Head of caudate nucleus (tissue), 42 donors: ENCODE results near the gene DGCR2.
A peak's percentile ranks its signal among the peaks of the same experiment; 100 is the strongest.

Experiments
- DNase-seq, 42 donors: peaks; one replicate each; pipeline versions ENCODE4 v3.0.0 to v3.0.0-alpha.2; 2020 to 2021; ENCODE audit warnings: mixed read lengths in 7 of 42
- intact Hi-C: fragments of 100-400 bp; cut with DNase I; formaldehyde crosslinking; loops from one replicate; pipeline ENCODE4 v1.15.0; 2022

DGCR2 gene

GRCh38 chr22:19115628-19116027, 6.6 kb downstream of the DGCR2 start:
- intact Hi-C loops: no loop called here
- DNase-seq: peak in 27 of 42 donors; percentile 22 to 84 (median 46)

DNA sequence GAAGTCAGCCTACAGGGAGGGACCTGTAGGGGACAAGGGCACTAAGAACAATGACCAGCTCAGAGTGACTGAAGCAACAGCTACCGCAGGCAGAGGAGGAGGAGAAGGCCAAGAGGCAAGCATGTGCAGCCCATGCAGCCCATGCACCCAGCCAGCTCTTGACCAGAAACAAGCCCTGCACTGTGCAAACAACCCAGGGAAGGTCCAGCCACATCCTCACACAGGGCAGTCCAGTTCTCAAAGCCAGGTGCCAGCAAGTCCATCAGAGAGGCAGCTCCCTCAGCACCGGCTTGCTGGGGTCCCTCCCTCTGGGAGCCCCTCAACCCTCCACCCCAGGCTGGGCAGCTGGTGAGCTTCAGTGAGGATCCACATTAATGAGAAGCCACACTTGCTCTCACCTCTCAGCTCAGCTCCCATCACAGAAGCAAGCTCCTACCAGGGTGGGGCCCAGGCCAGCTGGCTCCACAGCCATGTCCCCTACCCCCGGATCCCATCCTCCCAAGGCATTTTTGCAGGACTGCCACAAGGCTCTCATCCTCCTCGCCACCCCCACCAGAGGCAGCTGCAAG, 7.1 kb downstream of the DGCR2 start:
- DNase-seq: peak in 8 of 42 donors; percentile 3 to 60 (median 22)
- intact Hi-C loops: no loop called here

DNA sequence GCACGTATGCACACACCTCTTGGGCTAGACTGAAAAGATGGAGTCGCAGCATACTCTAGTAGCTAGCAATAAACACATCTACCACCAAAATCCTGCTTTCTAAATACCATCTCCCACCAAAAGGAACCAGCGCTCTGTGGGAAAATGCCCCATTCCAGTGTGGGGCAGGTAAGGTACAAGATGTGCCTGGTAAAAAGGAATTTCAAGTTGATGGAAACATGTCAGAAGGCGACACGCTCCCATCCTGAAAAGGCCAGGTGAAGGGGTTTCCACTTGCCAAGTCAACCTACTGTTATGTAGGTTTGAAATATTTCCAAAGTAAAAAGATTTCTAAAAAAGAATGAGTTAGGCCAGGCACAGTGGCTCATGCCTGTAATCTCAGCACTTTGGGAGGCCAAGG, 8.8 kb downstream of the DGCR2 start:
- intact Hi-C loops: no loop called here
- peak in 1 of 42 donors; percentile 8 for DNase-seq

DNA sequence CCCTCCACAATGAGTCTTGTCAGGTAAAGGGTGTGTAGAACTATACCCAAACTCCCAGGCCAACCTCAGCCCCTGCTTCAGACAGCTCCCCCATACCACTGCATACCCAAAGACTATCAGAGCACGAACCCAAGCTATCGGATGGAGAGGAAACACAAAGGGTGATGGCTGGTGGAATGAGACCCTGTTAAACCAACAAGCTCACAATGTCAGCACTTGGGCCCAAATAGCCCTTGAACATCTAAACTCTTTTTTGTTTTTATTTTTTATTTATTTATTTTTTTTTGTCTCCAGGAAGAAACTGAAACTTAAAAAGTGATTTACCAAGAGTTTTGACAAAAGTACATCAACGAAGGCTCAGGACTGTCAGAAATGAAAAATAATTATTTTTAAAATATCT, 10.6 kb downstream of the DGCR2 start:
- intact Hi-C loops: no loop called here
- DNase-seq: no peak

GRCh38 chr22:19111140-19111539, 11.1 kb downstream of the DGCR2 start:
- peak in 1 of 42 donors; percentile 15 for DNase-seq
- intact Hi-C loops: no loop called here

GRCh38 chr22:19110646-19111045, 11.6 kb downstream of the DGCR2 start:
- intact Hi-C loops: no loop called here
- no peak for DNase-seq

- DNase-seq: peak in 1 of 42 donors; percentile 11
- intact Hi-C loops: no loop called here
Measured at GRCh38 chr22:19110064-19110458, 12.2 kb downstream of the DGCR2 start.

GRCh38 chr22:19109198-19110063, 12.8 kb downstream of the DGCR2 start:
- DNase-seq: peak in 9 of 42 donors; percentile 17 to 72 (median 38)
- intact Hi-C loops: no loop called here

GRCh38 chr22:19108807-19109197, 13.4 kb downstream of the DGCR2 start:
- no peak for DNase-seq
- intact Hi-C loops: no loop called here

GRCh38 chr22:19107730-19108074, 14.5 kb downstream of the DGCR2 start:
- DNase-seq: peak in 1 of 42 donors; percentile 12
- intact Hi-C loops: no loop called here

GRCh38 chr22:19106886-19107729, 15.1 kb downstream of the DGCR2 start:
- intact Hi-C loops: no loop called here
- DNase-seq: peak in 2 of 42 donors; percentile 10 to 14

DNA sequence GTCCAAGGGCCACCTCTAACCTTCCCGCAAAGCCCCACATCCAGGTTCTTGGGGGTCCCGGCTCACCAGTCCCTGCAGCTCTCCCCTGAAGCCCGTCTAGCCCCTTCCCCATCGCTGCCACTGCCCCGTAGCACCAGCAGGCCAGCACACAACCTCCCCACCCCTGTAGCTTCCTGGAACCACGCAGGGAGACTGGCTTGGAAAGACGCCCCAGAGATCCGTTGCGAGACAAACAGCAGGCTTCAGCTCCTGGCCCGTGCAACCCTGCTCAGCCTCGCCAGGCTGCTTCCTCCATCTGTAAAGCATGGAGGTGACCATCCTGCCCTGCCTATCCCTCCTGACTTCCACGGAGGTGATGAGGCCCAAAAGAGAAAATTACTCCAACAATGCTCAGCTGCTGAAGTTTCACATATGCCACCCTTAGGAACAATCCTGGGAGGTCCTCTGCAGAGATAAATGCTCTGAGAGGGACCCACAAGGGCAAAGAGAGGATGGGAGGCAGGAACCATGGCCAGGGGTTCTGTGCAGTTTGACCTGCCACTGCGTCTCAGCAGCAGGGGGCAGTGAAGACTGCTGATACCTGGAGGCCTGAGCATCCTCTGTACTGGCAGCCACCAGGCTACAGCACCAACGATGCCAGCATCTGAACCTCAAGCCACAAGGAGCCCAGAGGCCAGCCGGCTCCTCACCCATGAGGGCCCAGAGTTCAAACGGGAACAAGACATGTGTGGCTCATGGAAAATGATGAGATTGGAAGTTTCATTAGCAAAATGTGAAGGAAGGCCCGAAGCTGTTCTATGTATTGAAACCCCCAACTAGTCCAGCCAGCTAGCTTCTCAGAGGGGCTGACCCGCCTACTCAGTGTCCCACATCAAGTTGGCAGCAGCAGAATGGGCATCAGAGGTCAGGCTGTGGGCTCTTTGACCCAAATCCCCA, 16.1 kb downstream of the DGCR2 start:
- intact Hi-C loops: no loop called here
- peak in 2 of 42 donors; percentile 21 to 31 for DNase-seq

- peak in 2 of 42 donors; percentile 13 to 16 for DNase-seq
- intact Hi-C loops: no loop called here
Measured at GRCh38 chr22:19105456-19105855, 16.8 kb downstream of the DGCR2 start.

- intact Hi-C loops: no loop called here
- DNase-seq: peak in 2 of 42 donors; percentile 14 to 27
Measured at GRCh38 chr22:19103880-19104821, 18.1 kb downstream of the DGCR2 start.

GRCh38 chr22:19098157-19098556, 24.1 kb downstream of the DGCR2 start:
- DNase-seq: peak in 1 of 42 donors; percentile 30
- intact Hi-C loops: no loop called here

GRCh38 chr22:19097518-19097917, 24.7 kb downstream of the DGCR2 start:
- DNase-seq: peak in 1 of 42 donors; percentile 41
- intact Hi-C loops: no loop called here

- intact Hi-C loops: no loop called here
- peak in 1 of 42 donors; percentile 12 for DNase-seq
Measured at GRCh38 chr22:19096555-19096954, 25.7 kb downstream of the DGCR2 start.
